Lung (tissue), 12 donors: ENCODE results near the gene ANKS1B. TPM values are rescaled to one million over a fixed set of nuclear protein-coding genes. Genes with fewer than 3 reads are reported as not detected.

Experiments
- ATAC-seq: fragments of 200-7000 bp; cut with Tn5 transposase; one replicate; pipeline ENCODE4 v1.9.1; 2020; ENCODE audit warnings: moderate number of reproducible peaks; ENCODE audit not compliant: insufficient read depth, low FRiP score
- DNase-seq, 3 donors: peaks; one replicate each; pipeline ENCODE4 v3.0.0-alpha.2; 2013 to 2017
- H3K27ac ChIP-seq, 2 donors: one replicate each; pipeline ENCODE4 v1.5.1; 2013; ENCODE audit warnings: mild to moderate bottlenecking in 2 of 2, moderate library complexity in 2 of 2, control low read depth in 1 of 2, inconsistent platforms in 1 of 2, low read depth in 1 of 2, low read length in 1 of 2
- H3K27me3 ChIP-seq, 3 donors: one replicate each; pipeline ENCODE4 v1.5.1; 2013; ENCODE audit warnings: low read length in 2 of 3; ENCODE audit not compliant: control insufficient read depth in 3 of 3, insufficient read depth in 3 of 3
- H3K36me3 ChIP-seq, 4 donors: one replicate each; pipeline ENCODE4 v1.5.1; 2013; ENCODE audit warnings: low read length in 4 of 4, mild to moderate bottlenecking in 1 of 4, moderate library complexity in 1 of 4; ENCODE audit not compliant: control insufficient read depth in 4 of 4, insufficient read depth in 4 of 4
- H3K4me1 ChIP-seq, 5 donors: one replicate each; pipeline ENCODE4 v1.5.1; 2013; ENCODE audit warnings: low read length in 5 of 5, mild to moderate bottlenecking in 2 of 5, moderate library complexity in 1 of 5; ENCODE audit not compliant: control insufficient read depth in 5 of 5, insufficient read depth in 5 of 5
- H3K4me3 ChIP-seq: one replicate; pipeline ENCODE4 v1.5.1; 2013; ENCODE audit warnings: mild to moderate bottlenecking, control low read depth, moderate library complexity
- H3K9ac ChIP-seq, 2 donors: one replicate each; pipeline ENCODE4 v1.5.1; 2013; ENCODE audit warnings: low read length in 2 of 2, control low read depth in 1 of 2; ENCODE audit not compliant: insufficient read depth in 1 of 2
- H3K9me3 ChIP-seq, 4 donors: one replicate each; pipeline ENCODE4 v1.5.1; 2013; ENCODE audit warnings: low read length in 3 of 4, mild to moderate bottlenecking in 1 of 4, moderate library complexity in 1 of 4; ENCODE audit not compliant: control insufficient read depth in 4 of 4, insufficient read depth in 3 of 4
- CTCF ChIP-seq: IDR thresholded peaks from 2 replicates; pipeline ENCODE4 v1.5.1; 2012; ENCODE audit warnings: mild to moderate bottlenecking; ENCODE audit errors: control extremely low read depth, extremely low read depth
- WGBS, 2 donors: extraction: QIAGEN DNeasy Blood & Tissue Kit; methylation state at CpG; one replicate each; pipeline ENCODE4 v1.1.7; 2013; 5-methylcytosine and 5-hydroxymethylcytosine counted together
- polyA plus RNA-seq, 2 donors: library from polyadenylated mRNA; stranded (reverse); fragments of 200-250 nt; gene quantifications; one replicate each; pipeline ENCODE4 v1.2.1, GENCODE V29; 2013
- total RNA-seq, 2 donors: library from RNA; depleted of rRNA in 1 of 2; stranded (reverse); fragments of >200 nt in 1 of 2; gene quantifications; one replicate each; pipeline ENCODE4 v1.2.1, GENCODE V29; 2014 to 2021
- donor health status: control.
- donor health status: control.
- donor health status: Bipolar disorder and iron deficiency.
- donor health status: healthy.
- donor health status: DM: yes; HTN: yes; CAD: no.

The ANKS1B gene
- total and polyA plus RNA-seq, 4 donors: 0.32 to 10.3 (median 3.7) TPM

GRCh38 chr12:99024191-99024590 is 960.5 kb downstream of the ANKS1B start:
- H3K4me3 ChIP-seq: no peak overlapping the region
- H3K9ac ChIP-seq: no peak overlapping the region
- no peak for TF ChIP-seq CTCF
- H3K27ac ChIP-seq: no peak overlapping the region
- DNase-seq: no peak
- no peak for ATAC-seq
- no peaks in the 10 kb centered on the region for H3K4me1 ChIP-seq
- H3K27me3 ChIP-seq: no peaks in the 10 kb centered on the region
- no peaks in the 10 kb centered on the region for H3K9me3 ChIP-seq
- H3K36me3 ChIP-seq: no peaks in the 10 kb centered on the region

- TF ChIP-seq CTCF: no peak
- H3K27me3 ChIP-seq: no peaks in the 10 kb centered on the region
- WGBS, 2 donors: 77 to 85% methylated on average over 1 of the region's 1 CpG
- no peaks in the 10 kb centered on the region for H3K36me3 ChIP-seq
- DNase-seq (no peak), ATAC-seq (no peak)
- H3K9me3 ChIP-seq: peaks cover 0 to 2% (median under 1%) of the 10 kb centered on the region in 4 donors
- H3K9ac ChIP-seq: no peak overlapping the region
- H3K27ac ChIP-seq: no peak overlapping the region
- H3K4me1 ChIP-seq: no peaks in the 10 kb centered on the region
- H3K4me3 ChIP-seq: no peak overlapping the region
Observed at GRCh38 chr12:99020871-99021270, 963.9 kb downstream of the ANKS1B start.

- H3K9me3 ChIP-seq: peaks cover 0 to 2% (median under 1%) of the 10 kb centered on the region in 4 donors
- no peaks in the 10 kb centered on the region for H3K4me1 ChIP-seq
- no peak for DNase-seq
- H3K27ac ChIP-seq: no peak overlapping the region
- no peaks in the 10 kb centered on the region for H3K27me3 ChIP-seq
- ATAC-seq: no peak
- H3K4me3 ChIP-seq: no peak overlapping the region
- no peak for TF ChIP-seq CTCF
- H3K9ac ChIP-seq: no peak overlapping the region
- no peaks in the 10 kb centered on the region for H3K36me3 ChIP-seq
Observed at GRCh38 chr12:99019798-99020197, 964.9 kb downstream of the ANKS1B start.

GRCh38 chr12:99017971-99018370 is 966.8 kb downstream of the ANKS1B start:
- ATAC-seq: no peak
- Histone ChIP-seq H3K4me1 (no peaks in the 10 kb centered on the region), H3K27me3 (no peaks in the 10 kb centered on the region), H3K9me3 (peaks cover 0 to 2% (median under 1%) of the 10 kb centered on the region in 4 donors), H3K36me3 (no peaks in the 10 kb centered on the region), H3K4me3 (no peak overlapping the region), H3K27ac (no peak overlapping the region), H3K9ac (no peak overlapping the region)
- no peak for TF ChIP-seq CTCF
- WGBS, 2 donors: 61 to 83% methylated on average over 2 of the region's 2 CpGs
- DNase-seq: no peak
